ENCODE measurements around the gene ELP4.

DNA sequence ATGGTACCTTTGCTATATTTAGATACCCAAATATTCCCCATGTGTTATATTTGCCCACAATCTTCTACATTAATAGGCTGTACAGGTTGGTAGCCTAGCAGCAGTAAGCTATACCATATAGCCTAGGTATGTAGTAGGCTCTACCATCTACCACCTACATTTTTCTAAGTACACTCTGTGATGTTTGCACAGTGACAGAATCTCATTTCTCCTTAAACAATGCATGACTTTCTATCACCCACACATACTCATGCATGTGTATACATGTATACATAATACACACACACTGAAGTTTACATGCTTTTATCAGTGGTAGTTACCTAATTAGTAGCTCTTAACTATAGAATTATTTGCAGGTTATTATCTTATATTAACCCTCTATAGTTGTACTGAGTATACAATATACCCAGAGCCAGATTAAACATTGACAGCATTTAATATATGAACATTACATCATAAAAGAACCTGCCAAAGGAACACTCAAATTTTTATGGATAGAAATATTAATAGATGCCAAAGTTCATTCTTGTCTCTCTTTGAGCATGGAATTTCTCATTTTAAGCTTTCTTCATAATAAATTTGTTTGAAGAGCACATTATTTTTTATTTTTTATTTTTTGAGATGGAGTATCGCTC, 51.4 kb downstream of the ELP4 start:
- no peak for TF ChIP-seq POLR2AphosphoS5 (IDR thresholded peaks at IDR 0.05)
- TF ChIP-seq, protein P1, sequence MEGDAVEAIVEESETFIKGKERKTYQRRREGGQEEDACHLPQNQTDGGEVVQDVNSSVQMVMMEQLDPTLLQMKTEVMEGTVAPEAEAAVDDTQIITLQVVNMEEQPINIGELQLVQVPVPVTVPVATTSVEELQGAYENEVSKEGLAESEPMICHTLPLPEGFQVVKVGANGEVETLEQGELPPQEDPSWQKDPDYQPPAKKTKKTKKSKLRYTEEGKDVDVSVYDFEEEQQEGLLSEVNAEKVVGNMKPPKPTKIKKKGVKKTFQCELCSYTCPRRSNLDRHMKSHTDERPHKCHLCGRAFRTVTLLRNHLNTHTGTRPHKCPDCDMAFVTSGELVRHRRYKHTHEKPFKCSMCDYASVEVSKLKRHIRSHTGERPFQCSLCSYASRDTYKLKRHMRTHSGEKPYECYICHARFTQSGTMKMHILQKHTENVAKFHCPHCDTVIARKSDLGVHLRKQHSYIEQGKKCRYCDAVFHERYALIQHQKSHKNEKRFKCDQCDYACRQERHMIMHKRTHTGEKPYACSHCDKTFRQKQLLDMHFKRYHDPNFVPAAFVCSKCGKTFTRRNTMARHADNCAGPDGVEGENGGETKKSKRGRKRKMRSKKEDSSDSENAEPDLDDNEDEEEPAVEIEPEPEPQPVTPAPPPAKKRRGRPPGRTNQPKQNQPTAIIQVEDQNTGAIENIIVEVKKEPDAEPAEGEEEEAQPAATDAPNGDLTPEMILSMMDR (IDR thresholded peaks at IDR 0.05): no peak
- no peak for TF ChIP-seq POLR2A (IDR thresholded peaks at IDR 0.05)
- TF ChIP-seq EP300 (IDR thresholded peaks at IDR 0.05): no peak
